ENCODE data around the gene NET1. TPM values are rescaled to one million over a fixed set of nuclear protein-coding genes. Genes with fewer than 3 reads are reported as not detected.

NET1 gene
- polyA plus RNA-seq, 2 of the 4 experiments (the other 2 are of a cell fraction), result 42.9 to 132 TPM

- DNase-seq (ENCODE audit: low read depth in 1 of 2, low spot score in 1 of 2), result no peak
- TF ChIP-seq NPAS2 (CRISPR knock-in tag; IDR thresholded peaks at IDR 0.05; ENCODE audit: borderline replicate concordance) (no peak), ESRRA (IDR thresholded peaks at IDR 0.05; ENCODE audit: borderline replicate concordance, low read length) (no peak), MYC (IDR thresholded peaks at IDR 0.05; ENCODE audit: borderline replicate concordance, low read length) (no peak), HEYL (CRISPR knock-in tag; IDR thresholded peaks at IDR 0.05) (no peak), MAZ (IDR thresholded peaks at IDR 0.05; ENCODE audit: borderline replicate concordance, low read depth, low read length) (no peak), POLR2A (IDR thresholded peaks at IDR 0.05; ENCODE audit: low read length) (no peak), ZNF302 (CRISPR knock-in tag; IDR thresholded peaks at IDR 0.05) (no peak), HDAC2 (IDR thresholded peaks at IDR 0.05) (no peak), RNF2 (IDR thresholded peaks at IDR 0.05; ENCODE audit: borderline replicate concordance, low read depth) (no peak), RCOR1 (IDR thresholded peaks at IDR 0.05; ENCODE audit: low read depth, low read length) (no peak), KDM5A (IDR thresholded peaks at IDR 0.05) (no peak)
- TF ChIP-seq, protein P1, sequence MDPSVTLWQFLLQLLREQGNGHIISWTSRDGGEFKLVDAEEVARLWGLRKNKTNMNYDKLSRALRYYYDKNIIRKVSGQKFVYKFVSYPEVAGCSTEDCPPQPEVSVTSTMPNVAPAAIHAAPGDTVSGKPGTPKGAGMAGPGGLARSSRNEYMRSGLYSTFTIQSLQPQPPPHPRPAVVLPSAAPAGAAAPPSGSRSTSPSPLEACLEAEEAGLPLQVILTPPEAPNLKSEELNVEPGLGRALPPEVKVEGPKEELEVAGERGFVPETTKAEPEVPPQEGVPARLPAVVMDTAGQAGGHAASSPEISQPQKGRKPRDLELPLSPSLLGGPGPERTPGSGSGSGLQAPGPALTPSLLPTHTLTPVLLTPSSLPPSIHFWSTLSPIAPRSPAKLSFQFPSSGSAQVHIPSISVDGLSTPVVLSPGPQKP (IDR thresholded peaks at IDR 0.05; ENCODE audit: low read depth, low read length), result no peak
- TF ChIP-seq, protein P2, sequence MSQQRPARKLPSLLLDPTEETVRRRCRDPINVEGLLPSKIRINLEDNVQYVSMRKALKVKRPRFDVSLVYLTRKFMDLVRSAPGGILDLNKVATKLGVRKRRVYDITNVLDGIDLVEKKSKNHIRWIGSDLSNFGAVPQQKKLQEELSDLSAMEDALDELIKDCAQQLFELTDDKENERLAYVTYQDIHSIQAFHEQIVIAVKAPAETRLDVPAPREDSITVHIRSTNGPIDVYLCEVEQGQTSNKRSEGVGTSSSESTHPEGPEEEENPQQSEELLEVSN (IDR thresholded peaks at IDR 0.05; ENCODE audit: borderline replicate concordance, low read depth), result no peak
- ChIA-PET CTCF (interaction anchor here (1.0 to 4.8 kb wide), 6 partner anchors 15 to 584 kb away, joined by 3 to 17 read pairs (median 4); no protein-coding TSS in a partner anchor), POLR2A (no interaction called here)
- no peak overlapping the region for H3K4me2 ChIP-seq
- H3K4me3 ChIP-seq, result no peak overlapping the region
- no peak for FAIRE-seq
- 55% methylated on average over 6 of the region's 6 CpGs for WGBS (ENCODE audit: missing lambda C conversion rate)
- ATAC-seq, result no peak
- no peak overlapping the region for H3K27ac ChIP-seq
- no peaks in the 10 kb centered on the region for H3K4me1 ChIP-seq
- no peaks in the 10 kb centered on the region for H3K9me3 ChIP-seq
These were observed 13.0 kb upstream of the NET1 start for GRCh38 chr10:5399332-5399731.

DNA sequence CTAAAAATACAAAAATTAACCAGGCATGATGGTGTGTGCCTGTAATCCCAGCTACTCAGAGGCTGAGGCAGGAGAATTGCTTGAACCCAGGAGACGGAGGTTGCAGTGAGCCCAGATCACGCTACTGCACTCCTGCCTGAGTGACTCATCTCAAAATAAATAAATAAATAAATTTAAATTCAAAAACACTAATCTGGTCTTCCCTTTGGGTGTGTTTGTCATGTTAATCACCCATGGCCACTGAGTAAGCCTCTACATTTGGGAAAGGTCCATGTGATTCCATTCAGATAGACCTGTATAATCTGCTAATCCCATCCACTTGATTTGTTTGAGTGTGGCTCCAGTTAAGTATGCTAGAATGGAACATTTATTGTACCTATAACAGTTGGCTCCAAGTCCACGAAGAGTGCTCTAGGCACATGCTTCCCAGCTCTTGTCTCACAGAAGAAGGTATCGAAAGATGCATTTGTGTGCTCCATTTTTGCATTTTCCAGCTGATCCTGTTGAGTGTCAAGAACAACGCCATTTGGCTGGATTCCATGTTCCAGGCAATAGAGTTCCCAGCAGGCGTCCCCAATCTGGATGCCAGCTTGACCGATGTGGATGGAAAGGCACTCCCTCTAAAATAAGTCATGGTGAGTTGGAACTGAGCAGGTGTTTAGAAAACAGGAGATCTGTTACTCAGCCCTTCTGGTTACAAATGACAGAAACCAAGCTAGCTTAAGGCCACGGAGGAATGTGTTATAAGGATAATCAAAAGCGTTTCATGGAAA is 11.7 kb upstream of the NET1 start:
- H3K4me3 ChIP-seq, result no peak overlapping the region
- H3K9me3 ChIP-seq, result no peaks in the 10 kb centered on the region
- CTCF ChIA-PET, result interaction anchor here (0.6 to 4.8 kb wide), 5 partner anchors 34 to 585 kb away, joined by 3 to 17 read pairs (median 3); no protein-coding TSS in a partner anchor
- WGBS (ENCODE audit: missing lambda C conversion rate), result 85% methylated on average over 9 of the region's 9 CpGs
- H3K4me2 ChIP-seq, result no peak overlapping the region
- no peak overlapping the region for H3K27ac ChIP-seq
- FAIRE-seq (no peak), DNase-seq (ENCODE audit: low read depth in 1 of 2, low spot score in 1 of 2) (no peak), ATAC-seq (no peak)
- no peaks in the 10 kb centered on the region for H3K4me1 ChIP-seq
- TF ChIP-seq FOXS1 (CRISPR knock-in tag; IDR thresholded peaks at IDR 0.05) (no peak), CEBPB (IDR thresholded peaks at IDR 0.05) (no peak), JUNB (IDR thresholded peaks at IDR 0.05) (no peak), CHD4 (IDR thresholded peaks at IDR 0.05; ENCODE audit: borderline replicate concordance) (no peak)
- POLR2A ChIA-PET, result no interaction called here

DNA sequence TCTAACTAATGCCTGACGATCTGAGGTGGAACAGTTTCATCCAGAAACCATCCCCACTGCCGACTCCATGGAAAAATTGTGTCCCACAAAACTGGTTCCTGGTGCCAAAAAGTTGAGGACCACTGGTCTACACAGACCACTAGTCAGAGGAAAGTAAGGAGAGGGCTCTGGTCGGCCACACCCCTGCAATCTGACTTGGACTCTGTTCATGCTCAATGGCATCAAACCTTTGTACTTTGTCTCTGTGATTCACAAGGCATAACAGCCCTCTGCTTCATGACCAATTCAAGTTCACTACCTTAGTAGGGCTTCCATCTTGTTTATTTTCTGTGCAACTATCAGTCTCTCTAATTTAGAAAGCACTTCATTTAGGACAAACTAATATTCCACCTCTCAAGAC is 9.6 kb upstream of the NET1 start:
- no peaks in the 10 kb centered on the region for H3K4me1 ChIP-seq
- ChIA-PET POLR2A (no interaction called here), CTCF (no interaction called here)
- H3K4me3 ChIP-seq, result no peak overlapping the region
- ATAC-seq (no peak), FAIRE-seq (no peak), DNase-seq (ENCODE audit: low read depth in 1 of 2, low spot score in 1 of 2) (no peak)
- no peak overlapping the region for H3K27ac ChIP-seq
- WGBS (ENCODE audit: missing lambda C conversion rate), result 46% methylated on average over 3 of the region's 3 CpGs
- no peak for TF ChIP-seq HOXB13 (CRISPR knock-in tag; IDR thresholded peaks at IDR 0.05; ENCODE audit: low read depth)
- no peak for TF ChIP-seq FOSL2 (IDR thresholded peaks at IDR 0.05)
- no peak for TF ChIP-seq FOSL2 (CRISPR knock-in tag; IDR thresholded peaks at IDR 0.05)
- no peak for TF ChIP-seq RFX5 (IDR thresholded peaks at IDR 0.05)
- TF ChIP-seq, protein P1 (IDR thresholded peaks at IDR 0.05; ENCODE audit: low read depth, low read length), result no peak
- no peak for TF ChIP-seq CEBPB (IDR thresholded peaks at IDR 0.05)
- no peak for TF ChIP-seq NPAS2 (CRISPR knock-in tag; IDR thresholded peaks at IDR 0.05; ENCODE audit: borderline replicate concordance)
- no peak for TF ChIP-seq RCOR1 (IDR thresholded peaks at IDR 0.05; ENCODE audit: low read depth, low read length)
- no peak for TF ChIP-seq CBX2 (IDR thresholded peaks at IDR 0.05; ENCODE audit: borderline replicate concordance, low read depth)
- no peak for TF ChIP-seq RAD21 (conservative IDR thresholded peaks at IDR 0.05 in 1 of 2, IDR thresholded peaks at IDR 0.05 in 1 of 2)
- TF ChIP-seq HOXA7 (CRISPR knock-in tag; IDR thresholded peaks at IDR 0.05), result no peak
- no peak for TF ChIP-seq KDM5A (IDR thresholded peaks at IDR 0.05)
- no peak for TF ChIP-seq HOXB5 (CRISPR knock-in tag; IDR thresholded peaks at IDR 0.05)
- H3K9me3 ChIP-seq, result peaks cover 5% of the 10 kb centered on the region; the same call in 2 of the 3 replicates
- no peak overlapping the region for H3K4me2 ChIP-seq
